Thymus (tissue), 14 donors: ENCODE results near the gene PHEX. TPM values are rescaled to one million over a fixed set of nuclear protein-coding genes. Genes with fewer than 3 reads are reported as not detected.

ENCODE experiments used
- DNase-seq, 9 donors: peaks; one replicate each; pipeline ENCODE4 v3.0.0-alpha.2; 2013; ENCODE audit warnings: low spot score in 9 of 9, low read depth in 6 of 9, missing footprints in 1 of 9
- H3K27ac ChIP-seq, 2 donors: one replicate each; pipeline ENCODE4 v1.5.1; 2013; ENCODE audit warnings: control low read depth in 1 of 2, low read depth in 1 of 2, low read length in 1 of 2, mild to moderate bottlenecking in 1 of 2, moderate library complexity in 1 of 2
- H3K27me3 ChIP-seq, 2 donors: one replicate each; pipeline ENCODE4 v1.5.1; 2013; ENCODE audit warnings: low read length in 1 of 2; ENCODE audit not compliant: control insufficient read depth in 2 of 2, insufficient read depth in 1 of 2
- H3K36me3 ChIP-seq, 2 donors: one replicate each; pipeline ENCODE4 v1.5.1; 2013; ENCODE audit warnings: low read length in 1 of 2, mild to moderate bottlenecking in 1 of 2, moderate library complexity in 1 of 2; ENCODE audit not compliant: control insufficient read depth in 2 of 2, insufficient read depth in 2 of 2
- H3K4me1 ChIP-seq, 2 donors: one replicate each; pipeline ENCODE4 v1.5.1; 2013; ENCODE audit warnings: low read length in 2 of 2; ENCODE audit not compliant: control insufficient read depth in 2 of 2, insufficient read depth in 2 of 2
- H3K4me3 ChIP-seq, 2 donors: one replicate each; pipeline ENCODE4 v1.5.1; 2013; ENCODE audit warnings: low read length in 2 of 2, control low read depth in 1 of 2, mild to moderate bottlenecking in 1 of 2
- H3K9me3 ChIP-seq, 2 donors: one replicate each; pipeline ENCODE4 v1.5.1; 2013; ENCODE audit warnings: low read length in 1 of 2, mild to moderate bottlenecking in 1 of 2; ENCODE audit not compliant: control insufficient read depth in 2 of 2, insufficient read depth in 1 of 2
- WGBS: extraction: QIAGEN DNeasy Blood & Tissue Kit; methylation state at CpG from one replicate; pipeline ENCODE4 v1.1.7; 2013; 5-methylcytosine and 5-hydroxymethylcytosine counted together
- long read RNA-seq, 10 donors: transcript quantifications; one replicate each; lab custom pipeline, GENCODE V29; 2026
- polyA plus RNA-seq: library from polyadenylated mRNA; stranded (reverse); fragments of 200-250 nt; gene quantifications from one replicate; pipeline ENCODE4 v1.2.3, GENCODE V29; 2013
- total RNA-seq: library from RNA; stranded (reverse); fragments of 120-200 nt; gene quantifications from one replicate; pipeline ENCODE4 v1.2.4, GENCODE V29; 2013
- donor health status: healthy.

Gene PHEX
- total RNA-seq (0.66 TPM), polyA plus RNA-seq (0.66 TPM)
- long read RNA-seq, donor 1, result 0 reads
- long read RNA-seq, donor 2, result 0 reads
- long read RNA-seq, donor 3, result 0 reads
- long read RNA-seq, donor 4, result 0 reads
- long read RNA-seq, donor 5, result 0 reads
- long read RNA-seq, donor 6, result 0 reads
- long read RNA-seq, donor 7, result 0 reads
- long read RNA-seq, donor 8, partial matches to known transcripts, result 0 of 1 reads
- long read RNA-seq, donor 8, other reads (novel, unspliced or antisense), result 0 of 1 reads
- long read RNA-seq, donor 9, result 0 reads
- long read RNA-seq, donor 10, result 0 reads

- Histone ChIP-seq H3K36me3 (no peaks in the 10 kb centered on the region), H3K27ac (no peak within 1 kb of the TSS), H3K27me3 (no peaks in the 10 kb centered on the region), H3K4me1 (no peaks in the 10 kb centered on the region), H3K4me3 (no peak within 1 kb of the TSS), H3K9me3 (no peaks in the 10 kb centered on the region)
- DNase-seq, result no peak
- WGBS, result 16% methylated on average over 1 of the region's 1 CpG
Observed at GRCh38 chrX:22032084-22032483, at the start of gene PHEX. Gene PHEX, plus strand, starts transcription at chrX:22032325. Its CDS starts 681 bp downstream, at chrX:22033006.

- Histone ChIP-seq H3K9me3 (no peaks in the 10 kb centered on the region), H3K36me3 (peaks cover 0 to 13% of the 10 kb centered on the region in 2 donors), H3K4me3 (no peak overlapping the region), H3K27ac (no peak overlapping the region), H3K4me1 (no peaks in the 10 kb centered on the region), H3K27me3 (no peaks in the 10 kb centered on the region)
- 42% methylated on average over 3 of the region's 3 CpGs for WGBS
- DNase-seq, result peak; percentile 42 to 85 (median 53)
Observed at GRCh38 chrX:21985332-21985777, 46.8 kb upstream of the PHEX start.

DNA sequence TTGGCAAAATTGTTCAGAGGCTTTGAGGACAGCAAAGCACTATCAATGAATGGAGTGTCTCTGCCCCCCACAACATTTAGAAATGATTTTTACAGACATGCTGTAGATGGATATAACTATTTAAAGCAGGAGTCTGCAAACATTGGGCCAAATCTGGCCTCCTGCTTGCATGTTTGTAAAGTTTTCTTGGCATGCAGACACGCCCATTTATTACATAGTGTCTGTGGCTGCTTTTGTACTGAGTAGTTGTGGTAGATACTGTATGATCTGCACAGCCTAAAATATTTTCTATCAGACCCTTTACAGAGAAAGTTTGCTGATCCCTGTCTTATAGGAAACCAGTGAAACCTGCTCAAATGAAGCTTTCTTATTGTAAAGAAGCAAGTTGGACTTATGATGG lies 45.5 kb upstream of the PHEX start:
- Histone ChIP-seq H3K27ac (no peak overlapping the region), H3K4me3 (no peak overlapping the region), H3K27me3 (no peaks in the 10 kb centered on the region), H3K36me3 (peaks cover 0 to 13% of the 10 kb centered on the region in 2 donors), H3K4me1 (no peaks in the 10 kb centered on the region), H3K9me3 (no peaks in the 10 kb centered on the region)
- no peak for DNase-seq
- 94% methylated on average over 1 of the region's 1 CpG for WGBS

DNA sequence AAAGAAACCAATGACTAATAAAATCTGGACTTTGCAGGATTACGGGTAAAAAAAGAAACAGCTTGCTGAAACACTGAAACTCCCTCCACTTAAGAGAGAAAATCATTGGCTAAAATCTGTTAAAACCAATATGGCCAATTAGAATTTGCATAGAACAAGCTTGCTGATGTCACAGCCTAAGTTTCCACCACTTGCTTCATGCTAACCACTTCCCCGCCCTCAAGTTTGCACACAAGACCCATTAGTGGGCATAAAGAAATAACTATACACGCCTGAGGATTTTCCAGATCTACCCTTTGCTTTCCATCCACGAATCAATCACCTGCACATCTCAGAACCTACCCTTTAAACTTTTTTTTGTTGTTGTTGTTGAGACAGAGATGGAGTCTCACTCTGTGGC lies 42.7 kb upstream of the PHEX start:
- no peaks in the 10 kb centered on the region for H3K27me3 ChIP-seq
- 89% methylated on average over 4 of the region's 4 CpGs for WGBS
- H3K36me3 ChIP-seq, result peaks cover 0 to 19% of the 10 kb centered on the region in 2 donors
- no peak overlapping the region for H3K4me3 ChIP-seq
- H3K4me1 ChIP-seq, result no peaks in the 10 kb centered on the region
- H3K9me3 ChIP-seq, result no peaks in the 10 kb centered on the region
- H3K27ac ChIP-seq, result no peak overlapping the region
- DNase-seq, result no peak

GRCh38 chrX:21990832-21991231 lies 41.3 kb upstream of the PHEX start:
- H3K9me3 ChIP-seq, result no peaks in the 10 kb centered on the region
- H3K4me3 ChIP-seq, result no peak overlapping the region
- H3K27me3 ChIP-seq, result no peaks in the 10 kb centered on the region
- 98% methylated on average over 8 of the region's 8 CpGs for WGBS
- peaks cover 0 to 19% of the 10 kb centered on the region in 2 donors for H3K36me3 ChIP-seq
- DNase-seq, result no peak
- no peak overlapping the region for H3K27ac ChIP-seq
- H3K4me1 ChIP-seq, result no peaks in the 10 kb centered on the region

GRCh38 chrX:21991504-21991903 lies 40.6 kb upstream of the PHEX start:
- H3K4me1 ChIP-seq, result no peaks in the 10 kb centered on the region
- no peaks in the 10 kb centered on the region for H3K9me3 ChIP-seq
- DNase-seq, result no peak
- no peak overlapping the region for H3K27ac ChIP-seq
- WGBS, result 96% methylated on average over 3 of the region's 3 CpGs
- no peak overlapping the region for H3K4me3 ChIP-seq
- H3K27me3 ChIP-seq, result no peaks in the 10 kb centered on the region
- H3K36me3 ChIP-seq, result peaks cover 0 to 19% of the 10 kb centered on the region in 2 donors

DNA sequence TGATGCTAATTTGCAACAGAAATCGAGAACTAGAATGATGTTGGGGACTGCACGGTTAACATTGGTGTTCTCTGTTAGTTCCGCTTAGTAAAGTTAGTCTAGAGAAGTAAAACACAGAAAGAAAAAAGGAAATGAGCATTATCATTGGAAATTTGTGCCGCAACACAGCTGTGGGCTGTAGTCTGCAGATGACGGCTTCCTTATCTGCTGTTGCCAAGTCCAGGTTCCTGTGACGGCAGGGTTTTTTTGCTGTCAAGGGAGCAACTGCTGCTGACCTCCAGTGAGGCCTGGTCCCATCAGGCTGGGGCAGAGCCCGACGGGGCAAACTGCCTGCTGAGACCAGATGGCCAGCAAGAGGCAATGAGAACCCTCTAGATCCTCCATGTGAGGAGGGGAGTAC lies 38.9 kb upstream of the PHEX start:
- DNase-seq, result no peak
- H3K27ac ChIP-seq, result peak overlapping the region in 1 of 2 donors; percentile 36
- H3K36me3 ChIP-seq, result peaks cover 0 to 11% of the 10 kb centered on the region in 2 donors
- no peaks in the 10 kb centered on the region for H3K4me1 ChIP-seq
- no peaks in the 10 kb centered on the region for H3K27me3 ChIP-seq
- H3K4me3 ChIP-seq, result no peak overlapping the region
- WGBS, result 78% methylated on average over 8 of the region's 8 CpGs
- no peaks in the 10 kb centered on the region for H3K9me3 ChIP-seq

DNA sequence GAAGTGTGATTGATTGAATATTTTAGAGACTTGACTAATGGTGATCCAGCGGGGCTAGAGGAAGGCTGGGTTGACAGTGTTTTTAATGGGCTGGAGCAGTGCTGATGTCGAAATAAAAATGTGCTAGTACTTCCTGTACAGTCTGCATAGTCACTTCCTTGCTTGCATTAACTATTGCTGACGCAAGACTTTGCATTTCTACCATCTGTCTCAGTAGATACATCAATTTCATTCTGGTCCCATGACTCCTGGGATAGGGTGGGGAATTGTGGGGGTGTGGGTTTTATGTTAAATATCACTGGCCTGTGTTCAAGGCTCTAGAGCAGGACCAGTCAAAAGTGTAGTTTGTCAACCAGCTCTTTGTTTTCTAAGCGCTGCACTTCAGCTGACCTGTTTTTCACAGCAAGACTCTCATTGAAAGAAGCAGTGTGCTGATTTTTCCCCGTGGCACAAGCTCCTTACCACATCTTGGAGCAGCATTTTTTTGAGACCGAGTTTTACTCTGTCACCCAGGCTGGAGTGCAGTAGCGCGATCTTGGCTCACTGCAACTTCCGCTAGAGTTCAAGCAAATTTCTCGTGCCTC lies 35.2 kb upstream of the PHEX start:
- DNase-seq, result no peak
- Histone ChIP-seq H3K9me3 (no peaks in the 10 kb centered on the region), H3K4me3 (no peak overlapping the region), H3K4me1 (no peaks in the 10 kb centered on the region), H3K27me3 (no peaks in the 10 kb centered on the region), H3K27ac (no peak overlapping the region), H3K36me3 (peaks cover 0 to 6% of the 10 kb centered on the region in 2 donors)
- WGBS, result 85% methylated on average over 10 of the region's 10 CpGs

- no peak for DNase-seq
- Histone ChIP-seq H3K4me3 (no peak overlapping the region), H3K36me3 (peaks cover 0 to under 1% of the 10 kb centered on the region in 2 donors), H3K9me3 (no peaks in the 10 kb centered on the region), H3K27ac (no peak overlapping the region), H3K4me1 (no peaks in the 10 kb centered on the region), H3K27me3 (no peaks in the 10 kb centered on the region)
- WGBS, result 79% methylated on average over 4 of the region's 4 CpGs
Observed at GRCh38 chrX:21998037-21998436, 34.1 kb upstream of the PHEX start.
